ENCODE results near the gene CERT1. TPM values are rescaled to one million over a fixed set of nuclear protein-coding genes. Genes with fewer than 3 reads are reported as not detected.

Gene CERT1
- total and polyA plus RNA-seq, 9 of the 15 experiments (the other 6 are each of a cell fraction or from before 2014, with no cell fraction given), result 3.4 to 24.7 (median 9.8) TPM

DNA sequence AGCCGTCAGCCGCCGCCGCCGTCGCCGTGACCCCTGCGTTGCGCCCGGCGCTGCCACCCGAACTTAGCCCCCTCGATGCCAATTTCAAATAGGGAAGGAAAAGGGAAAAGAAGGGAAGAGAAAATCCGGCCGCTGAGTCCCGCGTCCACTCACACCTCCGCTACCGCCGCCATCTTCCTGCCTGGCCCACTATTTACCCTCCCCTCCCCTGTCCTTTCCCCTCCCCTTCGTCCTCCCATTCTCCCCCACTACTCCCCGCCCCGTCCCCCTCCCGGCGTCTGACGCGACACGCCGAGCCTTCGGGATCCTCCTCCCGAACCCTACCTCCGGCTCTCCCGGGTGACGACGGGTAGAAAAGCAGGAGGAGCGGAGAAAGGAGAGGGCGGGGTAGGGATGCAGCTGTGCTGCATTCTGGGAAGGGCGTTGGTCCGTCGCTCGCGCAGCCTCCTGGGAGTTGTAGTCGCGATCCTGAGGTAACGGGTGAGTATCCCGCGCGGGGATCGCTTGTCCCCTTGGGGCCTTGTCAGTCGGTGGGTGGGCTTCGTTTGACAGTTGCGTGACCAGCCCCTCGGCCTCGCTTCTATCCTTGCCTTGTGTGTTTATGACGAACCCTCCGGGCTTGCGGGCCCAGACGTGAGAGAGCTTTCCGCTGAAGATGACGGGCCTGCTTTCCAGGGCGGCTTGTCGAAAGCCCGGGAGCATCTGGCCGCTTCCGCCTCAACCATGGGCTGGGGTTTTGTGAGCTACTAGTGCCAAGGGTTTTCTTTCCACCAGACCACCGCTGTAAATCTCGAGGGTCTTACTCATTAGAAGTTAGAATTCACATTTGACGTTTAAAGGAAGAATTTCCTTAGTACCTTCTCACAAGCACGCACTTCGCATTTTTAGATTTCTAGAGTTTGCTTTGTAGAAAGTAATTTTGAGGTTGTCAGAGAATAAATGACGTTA, at the start of gene CERT1, which contains the start of gene POLK (continued):
- TF ChIP-seq JUN (IDR thresholded peaks at IDR 0.05; ENCODE audit: borderline replicate concordance, low read depth, low read length) (no peak), JUN (CRISPR knock-in tag; IDR thresholded peaks at IDR 0.05; ENCODE audit: borderline replicate concordance) (no peak), HIVEP1 (CRISPR knock-in tag; IDR thresholded peaks at IDR 0.05) (peak; percentile 83; the same call in 1 of the 2 replicates), ZNF583 (CRISPR knock-in tag; IDR thresholded peaks at IDR 0.05) (peak; percentile 85), ZNF668 (CRISPR knock-in tag; IDR thresholded peaks at IDR 0.05) (no peak), POU5F1 (IDR thresholded peaks at IDR 0.05; ENCODE audit: borderline replicate concordance, low read depth, low read length, partially characterized antibody) (no peak), ZKSCAN1 (IDR thresholded peaks at IDR 0.05; ENCODE audit: low read depth, low read length) (no peak), HEY1 (CRISPR knock-in tag; IDR thresholded peaks at IDR 0.05; ENCODE audit: borderline replicate concordance) (no peak), MXI1 (IDR thresholded peaks at IDR 0.05; ENCODE audit: low read depth, low read length) (no peak), HCFC1 (IDR thresholded peaks at IDR 0.05; ENCODE audit: low read depth, low read length) (peak; percentile 94), ZNF140 (CRISPR knock-in tag; IDR thresholded peaks at IDR 0.05) (no peak), CTBP1 (IDR thresholded peaks at IDR 0.05; ENCODE audit: borderline replicate concordance) (peak; percentile 83; the same call in 1 of the 2 replicates), CSDE1 (IDR thresholded peaks at IDR 0.05) (no peak), NFIX (CRISPR knock-in tag; IDR thresholded peaks at IDR 0.05; ENCODE audit: low read depth) (no peak), ARID2 (IDR thresholded peaks at IDR 0.05) (no peak)
- TF ChIP-seq, protein P1, sequence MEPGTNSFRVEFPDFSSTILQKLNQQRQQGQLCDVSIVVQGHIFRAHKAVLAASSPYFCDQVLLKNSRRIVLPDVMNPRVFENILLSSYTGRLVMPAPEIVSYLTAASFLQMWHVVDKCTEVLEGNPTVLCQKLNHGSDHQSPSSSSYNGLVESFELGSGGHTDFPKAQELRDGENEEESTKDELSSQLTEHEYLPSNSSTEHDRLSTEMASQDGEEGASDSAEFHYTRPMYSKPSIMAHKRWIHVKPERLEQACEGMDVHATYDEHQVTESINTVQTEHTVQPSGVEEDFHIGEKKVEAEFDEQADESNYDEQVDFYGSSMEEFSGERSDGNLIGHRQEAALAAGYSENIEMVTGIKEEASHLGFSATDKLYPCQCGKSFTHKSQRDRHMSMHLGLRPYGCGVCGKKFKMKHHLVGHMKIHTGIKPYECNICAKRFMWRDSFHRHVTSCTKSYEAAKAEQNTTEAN (CRISPR knock-in tag; IDR thresholded peaks at IDR 0.05), result no peak
- TF ChIP-seq, protein P2, sequence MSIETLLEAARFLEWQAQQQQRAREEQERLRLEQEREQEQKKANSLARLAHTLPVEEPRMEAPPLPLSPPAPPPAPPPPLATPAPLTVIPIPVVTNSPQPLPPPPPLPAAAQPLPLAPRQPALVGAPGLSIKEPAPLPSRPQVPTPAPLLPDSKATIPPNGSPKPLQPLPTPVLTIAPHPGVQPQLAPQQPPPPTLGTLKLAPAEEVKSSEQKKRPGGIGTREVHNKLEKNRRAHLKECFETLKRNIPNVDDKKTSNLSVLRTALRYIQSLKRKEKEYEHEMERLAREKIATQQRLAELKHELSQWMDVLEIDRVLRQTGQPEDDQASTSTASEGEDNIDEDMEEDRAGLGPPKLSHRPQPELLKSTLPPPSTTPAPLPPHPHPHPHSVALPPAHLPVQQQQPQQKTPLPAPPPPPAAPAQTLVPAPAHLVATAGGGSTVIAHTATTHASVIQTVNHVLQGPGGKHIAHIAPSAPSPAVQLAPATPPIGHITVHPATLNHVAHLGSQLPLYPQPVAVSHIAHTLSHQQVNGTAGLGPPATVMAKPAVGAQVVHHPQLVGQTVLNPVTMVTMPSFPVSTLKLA (conservative IDR thresholded peaks at IDR 0.05), result peak; percentile 58 to 71
- TF ChIP-seq, protein P3, sequence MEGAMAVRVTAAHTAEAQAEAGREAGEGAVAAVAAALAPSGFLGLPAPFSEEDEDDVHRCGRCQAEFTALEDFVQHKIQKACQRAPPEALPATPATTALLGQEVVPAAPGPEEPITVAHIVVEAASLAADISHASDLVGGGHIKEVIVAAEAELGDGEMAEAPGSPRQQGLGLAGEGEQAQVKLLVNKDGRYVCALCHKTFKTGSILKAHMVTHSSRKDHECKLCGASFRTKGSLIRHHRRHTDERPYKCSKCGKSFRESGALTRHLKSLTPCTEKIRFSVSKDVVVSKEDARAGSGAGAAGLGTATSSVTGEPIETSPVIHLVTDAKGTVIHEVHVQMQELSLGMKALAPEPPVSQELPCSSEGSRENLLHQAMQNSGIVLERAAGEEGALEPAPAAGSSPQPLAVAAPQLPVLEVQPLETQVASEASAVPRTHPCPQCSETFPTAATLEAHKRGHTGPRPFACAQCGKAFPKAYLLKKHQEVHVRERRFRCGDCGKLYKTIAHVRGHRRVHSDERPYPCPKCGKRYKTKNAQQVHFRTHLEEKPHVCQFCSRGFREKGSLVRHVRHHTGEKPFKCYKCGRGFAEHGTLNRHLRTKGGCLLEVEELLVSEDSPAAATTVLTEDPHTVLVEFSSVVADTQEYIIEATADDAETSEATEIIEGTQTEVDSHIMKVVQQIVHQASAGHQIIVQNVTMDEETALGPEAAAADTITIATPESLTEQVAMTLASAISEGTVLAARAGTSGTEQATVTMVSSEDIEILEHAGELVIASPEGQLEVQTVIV (CRISPR knock-in tag; IDR thresholded peaks at IDR 0.05; ENCODE audit: borderline replicate concordance), result no peak
- TF ChIP-seq, protein P4, sequence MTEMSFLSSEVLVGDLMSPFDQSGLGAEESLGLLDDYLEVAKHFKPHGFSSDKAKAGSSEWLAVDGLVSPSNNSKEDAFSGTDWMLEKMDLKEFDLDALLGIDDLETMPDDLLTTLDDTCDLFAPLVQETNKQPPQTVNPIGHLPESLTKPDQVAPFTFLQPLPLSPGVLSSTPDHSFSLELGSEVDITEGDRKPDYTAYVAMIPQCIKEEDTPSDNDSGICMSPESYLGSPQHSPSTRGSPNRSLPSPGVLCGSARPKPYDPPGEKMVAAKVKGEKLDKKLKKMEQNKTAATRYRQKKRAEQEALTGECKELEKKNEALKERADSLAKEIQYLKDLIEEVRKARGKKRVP (CRISPR knock-in tag; IDR thresholded peaks at IDR 0.05), result 0 out of 2 replicates have a peak, but pooled peaks have one; percentile 39
- TF ChIP-seq, protein P5, sequence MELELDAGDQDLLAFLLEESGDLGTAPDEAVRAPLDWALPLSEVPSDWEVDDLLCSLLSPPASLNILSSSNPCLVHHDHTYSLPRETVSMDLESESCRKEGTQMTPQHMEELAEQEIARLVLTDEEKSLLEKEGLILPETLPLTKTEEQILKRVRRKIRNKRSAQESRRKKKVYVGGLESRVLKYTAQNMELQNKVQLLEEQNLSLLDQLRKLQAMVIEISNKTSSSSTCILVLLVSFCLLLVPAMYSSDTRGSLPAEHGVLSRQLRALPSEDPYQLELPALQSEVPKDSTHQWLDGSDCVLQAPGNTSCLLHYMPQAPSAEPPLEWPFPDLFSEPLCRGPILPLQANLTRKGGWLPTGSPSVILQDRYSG (tag; conservative IDR thresholded peaks at IDR 0.05; ENCODE audit: low read depth), result no peak
